IPS-18c (cell line): Measurements from ENCODE around the gene COL5A1.

ENCODE experiments used
- H3K4me3 ChIP-seq: 2 replicates; pipeline ENCODE4 v1.7.0; 2013; ENCODE audit warnings: low read depth, mild to moderate bottlenecking, low read length, moderate library complexity; ENCODE audit not compliant: insufficient read depth
- H3K9me3 ChIP-seq: one replicate; pipeline ENCODE4 v1.6.1; 2013; ENCODE audit warnings: mild to moderate bottlenecking, low read length, moderate library complexity; ENCODE audit not compliant: control insufficient read depth, insufficient read depth

Gene COL5A1

GRCh38 chr9:134885679-134886412, 244.2 kb downstream of the COL5A1 start:
- Histone ChIP-seq H3K9me3 (peaks cover 2% of the 10 kb centered on the region), H3K4me3 (no peak overlapping the region)

GRCh38 chr9:134886413-134886913, 244.9 kb downstream of the COL5A1 start:
- no peak overlapping the region for H3K4me3 ChIP-seq
- peaks cover 2% of the 10 kb centered on the region for H3K9me3 ChIP-seq

GRCh38 chr9:134887219-134887618, 245.6 kb downstream of the COL5A1 start:
- Histone ChIP-seq H3K4me3 (no peak overlapping the region), H3K9me3 (peaks cover under 1% of the 10 kb centered on the region)

- H3K9me3 ChIP-seq, result no peaks in the 10 kb centered on the region
- H3K4me3 ChIP-seq, result no peak overlapping the region
Observed at GRCh38 chr9:134887686-134888602, 246.3 kb downstream of the COL5A1 start.

GRCh38 chr9:134888603-134889190, 247.1 kb downstream of the COL5A1 start:
- Histone ChIP-seq H3K9me3 (no peaks in the 10 kb centered on the region), H3K4me3 (no peak overlapping the region)

GRCh38 chr9:134889386-134890154, 248.0 kb downstream of the COL5A1 start:
- H3K4me3 ChIP-seq, result no peak overlapping the region
- H3K9me3 ChIP-seq, result no peaks in the 10 kb centered on the region

- peaks cover 3% of the 10 kb centered on the region for H3K9me3 ChIP-seq
- H3K4me3 ChIP-seq, result no peak overlapping the region
Observed at GRCh38 chr9:134890155-134890495, 248.5 kb downstream of the COL5A1 start.

GRCh38 chr9:134891053-134891452, 249.4 kb downstream of the COL5A1 start:
- H3K4me3 ChIP-seq, result no peak overlapping the region
- peaks cover 4% of the 10 kb centered on the region for H3K9me3 ChIP-seq

- Histone ChIP-seq H3K9me3 (peaks cover 4% of the 10 kb centered on the region), H3K4me3 (no peak overlapping the region)
Observed at GRCh38 chr9:134891713-134892112, 250.1 kb downstream of the COL5A1 start.

GRCh38 chr9:134892221-134892620, 250.6 kb downstream of the COL5A1 start:
- Histone ChIP-seq H3K4me3 (no peak overlapping the region), H3K9me3 (peaks cover 4% of the 10 kb centered on the region)

- Histone ChIP-seq H3K4me3 (no peak overlapping the region), H3K9me3 (peaks cover 4% of the 10 kb centered on the region)
Observed at GRCh38 chr9:134892820-134893420, 251.3 kb downstream of the COL5A1 start.
